ENCODE results near the gene LRCOL1. TPM values are rescaled to one million over a fixed set of nuclear protein-coding genes. Genes with fewer than 3 reads are reported as not detected.

The LRCOL1 gene
- 1 to 10 TPM in 1 of 2 donors, under 1 TPM in 1; 0.84 to 1.6 TPM for total RNA-seq
- polyA plus RNA-seq (ENCODE audit: insufficient read length in 6 of 6), result 1 to 10 TPM in 5 of 6 donors, under 1 TPM in 1; 0.63 to 2.2 (median 1.4) TPM
- long read RNA-seq, donor 1, partial matches to known transcripts, result 0 of 1 reads
- long read RNA-seq, donor 1, other reads (novel, unspliced or antisense), result 0 of 1 reads
- long read RNA-seq, donor 2, result 0 reads
- long read RNA-seq, donor 3, result 0 reads
- long read RNA-seq, donor 4, partial matches to known transcripts, result 0 of 5 reads
- long read RNA-seq, donor 4, other reads (novel, unspliced or antisense), result 5 of 5 reads
- long read RNA-seq, donor 5, result 0 reads
- long read RNA-seq, donor 6, result 0 reads
- long read RNA-seq, donor 7, partial matches to known transcripts, result 0 of 1 reads
- long read RNA-seq, donor 7, other reads (novel, unspliced or antisense), result 0 of 1 reads
- long read RNA-seq, donor 8, partial matches to known transcripts, result 0 of 1 reads
- long read RNA-seq, donor 8, other reads (novel, unspliced or antisense), result 0 of 1 reads
- long read RNA-seq, donor 9, result 0 reads
- long read RNA-seq, donor 10, partial matches to known transcripts, result 0 of 3 reads
- long read RNA-seq, donor 10, other reads (novel, unspliced or antisense), result 3 of 3 reads
- long read RNA-seq, donor 11, result 0 reads
- long read RNA-seq, donor 12, result 0 reads

DNA sequence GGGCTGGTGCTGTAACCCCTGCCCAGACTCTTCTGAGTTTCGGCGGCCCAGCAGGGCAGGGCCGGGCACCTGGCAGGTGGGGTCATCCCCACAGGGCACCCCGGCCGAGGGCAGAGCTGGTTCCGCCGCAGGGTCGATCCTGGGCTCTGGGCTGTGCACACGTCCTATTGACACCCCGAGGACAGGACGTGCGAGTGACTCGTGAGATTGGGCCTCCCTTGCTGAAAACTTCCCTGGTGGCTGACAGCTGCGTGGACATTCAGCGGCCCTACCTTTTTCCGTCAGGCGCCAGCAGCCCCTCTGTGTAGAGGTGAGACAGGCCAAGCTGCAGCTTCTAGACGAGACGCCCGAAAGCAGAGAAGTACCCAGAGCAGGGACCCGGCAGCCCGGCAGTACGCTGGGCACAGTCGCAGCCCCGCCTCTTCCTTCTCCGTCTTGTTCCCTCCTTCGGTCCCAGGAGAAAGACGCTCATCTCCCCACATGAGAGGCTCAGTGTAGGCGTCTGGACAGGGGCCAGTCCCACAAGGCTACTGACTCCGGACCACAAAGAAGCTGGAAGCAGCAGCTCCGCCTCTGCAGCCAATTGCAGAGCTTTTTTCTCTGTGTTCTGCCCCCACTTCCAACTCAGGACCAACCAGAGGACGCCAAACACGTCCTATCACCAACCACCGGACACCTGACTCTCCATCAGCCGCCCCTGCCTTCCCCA is at the start of gene LRCOL1:
Gene LRCOL1, minus strand, starts transcription at position 532 of the 709 bp plus-strand sequence. CDS start 4,331 bp downstream, outside the sequence.
- ATAC-seq, result peak; percentile 57
- H3K27ac ChIP-seq, result no peak within 1 kb of the TSS
- peak in 3 of 4 donors; percentile 58 to 75 (median 59) for DNase-seq

DNA sequence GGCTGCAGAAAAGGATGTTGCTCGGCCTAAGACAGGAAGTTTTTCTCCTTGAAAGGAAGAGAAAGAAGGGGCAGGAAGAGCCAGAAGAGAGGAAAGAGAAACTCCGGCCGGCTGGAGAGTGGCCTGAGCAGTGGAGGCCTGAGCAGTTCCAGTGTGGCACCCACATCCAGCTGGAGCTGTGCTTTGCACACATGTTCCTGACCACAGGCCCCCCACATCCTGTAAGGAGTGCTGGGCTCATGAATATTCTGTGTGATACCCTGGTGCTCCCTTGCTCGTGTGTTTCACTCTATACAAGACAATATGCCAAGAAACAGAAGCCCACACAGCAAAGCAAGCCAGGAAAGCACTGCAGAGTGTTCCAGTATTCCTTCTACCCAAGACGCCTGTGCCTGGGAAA is 49.7 kb upstream of the LRCOL1 start:
- intact Hi-C loops (cut with DNase I), result no loop called here
- Histone ChIP-seq H3K9me3 (no peaks in the 10 kb centered on the region), H3K36me3 (peaks cover 0 to 94% of the 10 kb centered on the region in 2 donors)

More for the DNA sequence above, at the start of gene LRCOL1:
- H3K9me3 ChIP-seq, result peaks cover 0 to 8% of the 10 kb centered on the region in 2 donors
- peak within 1 kb of the TSS in 1 of 2 donors; percentile 6 for H3K4me3 ChIP-seq
- no peaks in the 10 kb centered on the region for H3K36me3 ChIP-seq
- H3K27me3 ChIP-seq, result peaks cover 9 to 62% of the 10 kb centered on the region in 2 donors
- TF ChIP-seq, protein P1, sequence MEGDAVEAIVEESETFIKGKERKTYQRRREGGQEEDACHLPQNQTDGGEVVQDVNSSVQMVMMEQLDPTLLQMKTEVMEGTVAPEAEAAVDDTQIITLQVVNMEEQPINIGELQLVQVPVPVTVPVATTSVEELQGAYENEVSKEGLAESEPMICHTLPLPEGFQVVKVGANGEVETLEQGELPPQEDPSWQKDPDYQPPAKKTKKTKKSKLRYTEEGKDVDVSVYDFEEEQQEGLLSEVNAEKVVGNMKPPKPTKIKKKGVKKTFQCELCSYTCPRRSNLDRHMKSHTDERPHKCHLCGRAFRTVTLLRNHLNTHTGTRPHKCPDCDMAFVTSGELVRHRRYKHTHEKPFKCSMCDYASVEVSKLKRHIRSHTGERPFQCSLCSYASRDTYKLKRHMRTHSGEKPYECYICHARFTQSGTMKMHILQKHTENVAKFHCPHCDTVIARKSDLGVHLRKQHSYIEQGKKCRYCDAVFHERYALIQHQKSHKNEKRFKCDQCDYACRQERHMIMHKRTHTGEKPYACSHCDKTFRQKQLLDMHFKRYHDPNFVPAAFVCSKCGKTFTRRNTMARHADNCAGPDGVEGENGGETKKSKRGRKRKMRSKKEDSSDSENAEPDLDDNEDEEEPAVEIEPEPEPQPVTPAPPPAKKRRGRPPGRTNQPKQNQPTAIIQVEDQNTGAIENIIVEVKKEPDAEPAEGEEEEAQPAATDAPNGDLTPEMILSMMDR (IDR thresholded peaks at IDR 0.05), result no peak
- peaks cover 0 to 5% of the 10 kb centered on the region in 2 donors for H3K4me1 ChIP-seq
- intact Hi-C loops (cut with DNase I), result loop anchor here in 1 of 2 donors (5.0 kb wide), 1 partner anchor 193 kb away; no protein-coding TSS in a partner anchor

DNA sequence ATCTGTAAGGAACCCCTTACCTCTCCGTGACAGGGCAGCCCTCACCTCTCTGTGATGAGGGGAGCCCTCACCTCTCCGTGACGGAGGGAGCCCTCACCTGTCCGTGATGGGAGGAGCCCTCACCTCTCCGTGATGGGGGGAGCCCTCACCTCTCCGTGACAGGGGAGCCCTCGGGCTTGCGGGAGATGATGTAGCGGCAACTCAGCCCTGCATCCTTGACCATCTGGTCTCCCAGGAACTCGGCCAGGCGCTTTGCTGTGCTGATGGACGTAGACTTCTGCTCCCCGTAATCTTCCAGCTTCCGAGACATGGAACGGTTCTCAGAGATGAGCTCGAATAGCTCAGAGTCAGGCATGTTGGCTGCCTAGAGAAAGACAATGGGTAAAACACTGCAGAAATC is 48.8 kb upstream of the LRCOL1 start:
- ATAC-seq, result no peak
- TF ChIP-seq, protein P1 (IDR thresholded peaks at IDR 0.05), result no peak
- intact Hi-C loops (cut with DNase I), result no loop called here

More for the DNA sequence above, 49.7 kb upstream of the LRCOL1 start:
- no peak for ATAC-seq
- no peak overlapping the region for H3K27ac ChIP-seq
- no peaks in the 10 kb centered on the region for H3K27me3 ChIP-seq
- TF ChIP-seq, protein P1 (IDR thresholded peaks at IDR 0.05), result no peak
- H3K4me1 ChIP-seq, result peaks cover 0 to 14% of the 10 kb centered on the region in 2 donors
- H3K4me3 ChIP-seq, result no peak overlapping the region
- DNase-seq, result no peak

DNA sequence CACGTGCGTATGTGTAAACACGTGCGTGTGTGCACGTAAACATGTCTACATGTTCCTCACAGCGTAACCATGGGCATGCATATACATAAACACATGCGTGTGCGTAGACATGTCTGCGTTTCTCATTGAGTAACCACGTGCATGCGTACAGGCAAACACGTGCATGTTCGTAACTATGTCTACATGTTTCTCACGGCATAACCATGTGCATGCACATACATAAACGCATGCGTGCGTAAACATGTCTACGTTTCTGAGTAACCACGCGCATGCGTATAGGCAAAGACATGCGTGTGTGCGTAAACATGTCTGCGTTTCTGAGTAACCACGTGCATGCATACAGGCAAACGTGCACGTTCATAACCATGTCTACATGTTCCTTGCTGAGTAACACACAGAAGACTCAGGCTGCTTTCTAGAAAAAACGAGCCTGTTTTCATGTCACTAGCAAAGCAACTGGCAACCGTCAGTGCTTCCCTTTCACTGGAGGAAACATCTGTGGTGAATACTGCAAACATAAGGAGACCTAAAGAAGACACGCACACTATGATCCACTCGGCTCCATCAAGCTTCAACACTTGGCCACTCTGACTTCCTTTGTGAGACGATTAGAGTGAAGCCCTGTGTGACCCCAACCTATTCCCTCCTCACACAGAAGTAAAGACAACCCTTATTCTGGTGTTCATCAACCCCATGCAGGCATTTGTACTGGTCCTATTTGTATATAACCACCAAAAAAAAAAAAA is 47.9 kb upstream of the LRCOL1 start:
- peaks cover 0 to 8% of the 10 kb centered on the region in 2 donors for H3K4me1 ChIP-seq
- no peaks in the 10 kb centered on the region for H3K9me3 ChIP-seq
- TF ChIP-seq, protein P1 (IDR thresholded peaks at IDR 0.05), result no peak
- intact Hi-C loops (cut with DNase I), result no loop called here
- DNase-seq (no peak), ATAC-seq (no peak)
- no peak overlapping the region for H3K4me3 ChIP-seq
- no peak overlapping the region for H3K27ac ChIP-seq
- no peaks in the 10 kb centered on the region for H3K27me3 ChIP-seq
- H3K36me3 ChIP-seq, result peaks cover 0 to 94% of the 10 kb centered on the region in 2 donors

More for the DNA sequence above, 48.8 kb upstream of the LRCOL1 start:
- peaks cover 0 to 94% of the 10 kb centered on the region in 2 donors for H3K36me3 ChIP-seq
- H3K27ac ChIP-seq, result no peak overlapping the region
- H3K9me3 ChIP-seq, result no peaks in the 10 kb centered on the region
- no peaks in the 10 kb centered on the region for H3K27me3 ChIP-seq
- no peak for DNase-seq
- peaks cover 0 to 9% of the 10 kb centered on the region in 2 donors for H3K4me1 ChIP-seq
- H3K4me3 ChIP-seq, result no peak overlapping the region

All from left lung (tissue), 14 donors.